Umbilical cord (tissue), 2 donors: ENCODE measurements around the gene GPS1. TPM values are rescaled to one million over a fixed set of nuclear protein-coding genes. Genes with fewer than 3 reads are reported as not detected.
A peak's percentile ranks its signal among the peaks of the same experiment; 100 is the strongest.
"Not testable (repeated sequence)": the region's sequence is repeated elsewhere in the genome, so short reads cannot be mapped to it uniquely, and the experiment has no call there.

ENCODE experiments used
- DNase-seq: peaks from one replicate; pipeline ENCODE4 v3.0.0-alpha.2; 2015; ENCODE audit warnings: low spot score
- total RNA-seq: library from RNA; depleted of rRNA; stranded (reverse); fragments of >200 nt; gene quantifications from one replicate; pipeline ENCODE4 v1.2.3, GENCODE V29; 2014; ENCODE audit warnings: low replicate concordance; ENCODE audit not compliant: insufficient read depth

Gene GPS1
- total RNA-seq, 1 donor from 2014 or later = 39.7 TPM

DNA sequence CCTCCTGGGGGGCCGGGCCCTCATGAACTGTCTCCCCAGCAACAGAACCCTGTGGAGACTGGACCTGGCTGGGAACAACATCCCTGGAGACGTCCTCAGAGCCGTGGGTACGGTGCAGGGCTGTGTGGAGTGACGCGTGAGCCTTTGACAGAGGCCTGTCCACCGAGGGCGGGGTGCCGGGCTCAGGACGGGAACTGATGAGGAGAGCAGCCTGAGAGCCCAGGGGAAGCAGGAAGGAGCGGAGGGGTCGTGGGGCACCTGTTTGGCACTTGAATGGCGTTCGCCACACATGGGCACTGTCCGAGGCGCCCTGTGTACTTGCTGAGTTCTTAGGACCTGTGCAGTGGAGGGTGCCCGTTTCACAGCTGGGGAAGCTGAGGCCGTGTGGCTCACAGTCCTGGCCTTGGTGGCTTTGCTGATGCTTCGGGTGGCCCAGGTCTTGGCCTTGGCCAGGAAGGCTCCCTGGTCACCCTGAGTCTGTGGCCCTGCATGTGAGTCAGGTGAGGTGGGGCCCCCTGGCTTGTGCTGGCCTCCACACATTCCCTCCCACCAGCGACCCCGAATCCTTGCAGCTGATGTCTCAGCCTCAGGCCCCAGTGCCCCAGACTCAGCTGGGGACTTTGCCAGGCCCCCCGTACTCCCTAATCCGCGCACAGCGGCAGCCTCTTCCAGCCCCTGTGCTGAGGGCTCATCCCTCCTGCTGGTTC, 26.1 kb upstream of the GPS1 start:
- DNase-seq = no peak

DNA sequence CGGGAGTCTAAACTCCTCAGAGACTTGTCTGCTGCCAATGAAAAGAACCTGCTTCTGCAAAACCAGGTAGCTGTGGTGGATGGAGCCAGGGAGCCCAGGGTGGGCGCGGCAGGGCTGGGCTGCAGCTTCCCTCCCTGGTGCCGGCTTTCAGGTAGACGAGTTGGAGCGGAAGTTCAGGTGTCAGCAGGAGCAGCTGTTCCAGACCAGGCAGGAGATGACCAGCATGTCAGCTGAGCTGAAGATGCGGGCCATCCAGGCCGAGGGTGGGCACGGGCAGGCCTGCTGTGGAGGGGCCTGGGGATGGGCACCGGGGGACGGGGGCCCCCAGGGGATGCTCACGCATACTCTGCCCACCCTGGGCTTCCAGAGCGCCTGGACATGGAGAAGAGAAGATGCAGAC, 23.5 kb upstream of the GPS1 start:
- DNase-seq = no peak

DNA sequence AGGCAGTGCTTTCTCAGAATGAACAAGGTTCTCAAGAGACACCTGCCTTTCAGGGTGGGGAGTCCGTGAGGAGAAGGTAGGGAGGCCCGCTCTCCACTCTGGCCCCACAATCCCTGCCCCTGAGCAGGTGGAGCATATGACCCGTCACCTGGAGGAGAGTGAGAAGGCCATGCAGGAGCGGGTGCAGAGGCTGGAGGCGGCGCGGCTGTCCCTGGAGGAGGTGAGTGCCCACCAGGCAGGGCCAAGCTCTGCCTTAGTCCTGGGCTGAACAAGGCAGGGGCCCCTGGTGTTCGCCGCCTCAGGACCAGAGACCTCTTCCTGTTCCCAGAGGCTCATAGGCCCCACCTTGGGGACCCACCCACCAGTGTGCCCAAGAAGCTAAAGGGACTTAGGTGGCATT, 22.7 kb upstream of the GPS1 start:
- DNase-seq = no peak

DNA sequence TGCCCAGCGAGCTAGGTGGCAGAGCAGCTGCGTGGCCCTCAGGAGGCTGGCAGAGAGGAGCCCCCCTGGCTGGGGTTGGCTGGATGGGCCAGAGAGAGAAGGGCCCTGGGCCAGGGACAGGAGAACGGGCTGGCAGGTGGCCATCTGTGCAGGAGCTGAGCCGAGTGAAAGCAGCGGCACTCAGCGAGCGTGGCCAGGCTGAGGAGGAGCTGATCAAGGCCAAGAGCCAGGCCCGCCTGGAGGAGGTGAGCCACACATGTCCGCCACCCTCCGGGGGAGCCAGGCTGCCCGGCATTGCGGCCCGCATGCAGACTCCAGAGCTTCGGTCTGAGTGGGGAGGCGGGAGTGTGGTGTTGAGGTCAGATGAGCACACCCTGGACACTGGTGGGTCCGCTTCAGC, 22.3 kb upstream of the GPS1 start:
- DNase-seq = no peak

DNA sequence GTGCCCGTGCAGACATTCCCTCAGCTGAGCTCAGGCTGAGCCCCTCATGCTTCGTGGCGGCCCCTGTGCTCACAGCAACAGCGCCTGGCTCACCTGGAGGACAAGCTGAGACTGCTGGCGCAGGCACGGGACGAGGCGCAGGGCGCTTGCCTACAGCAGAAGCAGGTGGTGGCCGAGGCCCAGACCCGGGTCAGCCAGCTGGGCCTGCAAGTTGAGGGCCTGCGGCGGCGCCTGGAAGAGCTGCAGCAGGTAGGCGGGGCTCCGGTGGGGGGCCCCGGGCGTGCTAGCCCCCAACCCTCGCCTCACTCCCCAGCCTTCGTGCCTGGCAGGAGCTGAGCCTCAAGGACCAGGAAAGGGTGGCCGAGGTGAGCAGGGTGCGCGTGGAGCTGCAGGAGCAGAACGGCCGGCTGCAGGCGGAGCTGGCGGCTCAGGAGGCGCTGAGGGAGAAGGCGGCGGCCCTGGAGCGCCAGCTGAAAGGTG, 21.7 kb upstream of the GPS1 start:
- DNase-seq = no peak

DNA sequence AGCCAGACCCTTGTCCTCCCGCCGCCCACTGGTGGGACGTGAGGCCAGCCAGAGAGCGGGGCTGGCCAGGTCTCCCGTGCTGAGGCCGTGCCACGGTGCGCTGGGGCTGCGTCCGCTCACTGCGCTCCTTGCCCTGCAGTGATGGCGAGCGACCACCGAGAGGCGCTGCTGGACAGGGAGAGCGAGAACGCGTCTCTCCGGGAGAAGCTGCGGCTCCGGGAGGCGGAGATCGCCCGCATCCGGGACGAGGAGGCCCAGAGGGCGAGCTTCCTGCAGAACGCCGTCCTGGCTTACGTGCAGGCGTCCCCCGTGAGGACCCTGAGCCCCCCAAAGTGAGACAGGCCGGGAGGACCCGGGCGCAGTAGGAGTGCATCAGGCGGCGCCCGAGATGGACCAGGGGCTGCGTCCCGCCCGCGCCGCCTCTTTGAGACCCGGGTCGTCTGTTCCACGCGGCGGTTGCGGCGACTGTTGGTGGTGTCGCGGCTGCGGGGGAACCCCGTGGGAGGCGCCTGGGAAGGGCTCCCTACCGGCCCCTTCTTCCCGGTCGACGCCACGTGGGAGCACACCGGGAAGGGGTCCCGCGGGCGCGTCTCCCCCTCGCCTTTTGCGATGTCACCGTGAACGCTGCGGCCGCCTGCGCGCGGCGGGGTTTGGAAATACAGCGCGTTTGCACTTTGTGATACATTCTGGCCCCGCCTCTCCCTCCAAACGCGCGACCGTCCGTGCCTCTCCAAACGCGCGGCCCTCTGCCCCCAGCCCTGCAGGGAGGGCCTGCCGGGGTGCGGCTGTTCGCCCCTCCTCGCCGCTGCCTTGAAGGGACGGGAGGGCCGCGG, 21.0 kb upstream of the GPS1 start:
- DNase-seq = peak; percentile 78

DNA sequence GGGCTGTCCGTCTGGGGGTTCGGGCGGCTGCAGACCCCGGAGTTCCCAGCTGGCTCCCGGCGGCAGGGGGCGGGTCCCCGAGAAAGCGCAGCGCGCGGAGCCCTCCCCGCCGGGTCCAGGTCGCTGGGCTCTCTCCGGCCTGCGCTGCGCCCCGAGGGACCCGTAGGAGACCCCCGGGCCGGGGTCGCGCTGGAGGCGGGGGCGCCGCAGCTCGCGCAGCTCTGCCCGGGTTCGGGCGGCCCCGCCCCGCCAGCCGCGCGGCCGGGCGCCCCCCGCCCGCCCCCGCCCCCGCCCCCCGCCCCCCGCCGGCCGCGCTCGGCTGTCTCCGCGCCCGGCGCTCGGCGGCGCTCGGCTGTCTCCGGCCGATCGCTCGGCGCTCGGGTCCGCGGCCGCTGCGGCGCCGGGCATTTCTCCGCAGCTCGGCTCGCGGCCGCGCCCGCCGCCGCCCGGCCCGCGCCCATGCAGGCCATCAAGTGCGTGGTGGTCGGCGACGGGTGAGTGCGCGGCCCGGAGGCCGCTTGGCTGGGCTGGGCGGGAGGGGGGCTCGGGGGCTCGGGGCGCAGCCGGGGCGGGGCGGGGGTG, 20.3 kb upstream of the GPS1 start, which contains the start of gene RAC3:
RAC3 (plus strand) TSS at position 376 of the 582 bp plus-strand sequence; CDS start at position 460, 84 bp downstream.
- no peak for DNase-seq

DNA sequence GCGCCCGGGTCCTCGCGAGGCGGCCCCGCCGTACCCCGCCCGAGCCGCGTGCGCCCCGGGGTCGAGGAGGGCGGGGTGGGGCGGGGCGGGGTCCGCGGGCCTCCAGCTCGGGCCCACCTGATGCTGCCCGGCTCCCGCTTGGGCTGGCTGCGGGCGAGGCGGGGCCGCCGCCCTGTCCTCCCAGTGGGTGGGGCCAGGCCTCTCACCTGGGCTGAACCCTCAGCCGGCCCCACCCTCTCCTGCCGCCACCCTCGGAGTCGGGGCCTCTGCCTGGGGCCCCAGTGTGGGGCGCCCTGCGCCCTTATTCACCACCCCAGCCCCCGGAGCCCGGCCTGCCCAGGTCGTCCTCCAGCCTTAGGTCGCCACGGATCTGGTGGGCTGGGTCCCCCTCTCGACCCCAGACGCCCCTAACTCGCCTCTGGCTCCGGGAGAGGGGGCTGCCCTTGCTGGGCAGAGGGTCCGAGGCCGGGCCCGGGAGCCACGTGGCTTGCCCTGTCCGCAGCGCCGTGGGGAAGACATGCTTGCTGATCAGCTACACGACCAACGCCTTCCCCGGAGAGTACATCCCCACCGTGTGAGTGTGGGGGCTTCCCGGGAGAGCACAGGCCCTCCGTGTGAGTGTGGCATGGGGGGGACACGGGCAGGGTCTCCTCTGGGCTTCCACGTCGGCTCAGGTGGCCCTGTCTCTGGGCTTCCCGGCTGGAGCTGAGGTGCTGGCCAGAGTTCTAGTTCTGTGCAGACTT, 19.6 kb upstream of the GPS1 start:
- no peak for DNase-seq

DNA sequence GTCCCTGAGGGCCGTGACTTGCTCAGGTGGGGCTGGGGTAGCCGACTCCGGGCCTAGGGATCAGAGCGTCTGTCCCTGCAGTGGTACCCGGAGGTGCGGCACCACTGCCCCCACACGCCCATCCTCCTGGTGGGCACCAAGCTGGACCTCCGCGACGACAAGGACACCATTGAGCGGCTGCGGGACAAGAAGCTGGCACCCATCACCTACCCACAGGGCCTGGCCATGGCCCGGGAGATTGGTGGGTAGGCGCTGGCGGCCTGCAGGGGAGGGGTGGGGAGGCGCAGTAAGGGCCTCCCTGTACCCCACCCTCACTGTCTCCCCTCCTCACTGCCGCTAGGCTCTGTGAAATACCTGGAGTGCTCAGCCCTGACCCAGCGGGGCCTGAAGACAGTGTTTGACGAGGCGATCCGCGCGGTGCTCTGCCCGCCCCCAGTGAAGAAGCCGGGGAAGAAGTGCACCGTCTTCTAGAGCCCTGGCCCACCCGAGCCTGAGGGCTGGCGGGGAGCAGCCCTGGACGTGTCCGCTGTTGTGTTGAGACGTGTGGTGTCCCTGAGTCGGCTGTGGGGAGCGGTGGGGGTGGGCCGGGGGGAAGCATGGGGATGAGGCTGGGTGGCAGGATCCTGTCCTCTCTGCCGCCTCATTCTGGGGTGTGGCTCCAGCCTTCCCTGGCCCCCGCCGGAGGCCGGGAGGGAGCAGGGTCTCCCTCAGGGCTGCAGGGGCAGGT, 18.2 kb upstream of the GPS1 start:
- no peak for DNase-seq

DNA sequence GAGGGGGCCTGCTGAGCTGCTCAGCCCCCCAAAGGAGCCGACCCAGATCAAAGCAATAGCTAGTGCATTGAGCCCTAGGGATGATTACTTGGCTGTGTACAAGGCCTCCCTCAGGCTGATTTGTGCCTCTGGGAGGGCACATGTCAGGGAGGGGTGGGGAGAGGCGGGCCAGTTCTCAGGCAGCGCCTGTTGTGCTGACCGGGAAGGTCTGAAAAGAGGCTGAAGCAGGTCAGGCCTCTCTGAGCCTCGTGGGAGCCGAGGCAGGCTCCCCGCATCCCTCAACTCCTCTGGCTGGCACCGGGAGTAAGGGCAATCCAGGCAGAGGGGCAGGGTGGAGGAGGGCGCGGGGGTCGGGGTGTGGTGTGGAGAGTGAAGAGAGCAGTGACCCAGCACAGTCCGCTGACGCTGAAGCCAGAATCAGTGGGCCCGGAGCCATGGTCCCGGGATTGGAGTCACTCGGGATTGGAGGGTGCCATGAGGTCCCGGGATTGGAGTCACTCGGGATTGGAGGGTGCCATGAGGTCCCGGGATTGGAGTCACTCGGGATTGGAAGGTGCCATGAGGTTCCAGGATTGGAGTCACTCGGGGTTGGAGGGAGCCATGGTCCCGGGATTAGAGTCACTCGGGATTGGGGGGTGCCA, 17.2 kb upstream of the GPS1 start:
- no peak for DNase-seq

DNA sequence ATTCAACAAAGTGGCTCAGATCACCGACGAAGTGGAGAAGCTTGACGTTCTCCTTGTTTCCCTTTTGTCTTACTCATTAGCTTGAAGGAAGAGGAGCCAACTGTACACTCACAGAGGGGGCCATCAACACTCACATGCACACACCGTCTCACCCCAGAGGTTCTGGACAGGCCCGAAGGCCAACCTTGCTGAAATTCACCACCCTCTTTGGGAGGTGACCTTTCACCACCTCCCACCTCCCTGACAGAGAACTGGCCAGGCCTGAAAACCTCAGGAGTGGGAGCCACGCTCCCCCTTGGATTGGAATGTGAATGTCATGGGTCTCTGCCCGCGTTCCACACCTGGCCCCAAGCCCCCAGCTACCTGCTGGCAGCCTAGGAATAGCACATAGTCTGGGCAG, 16.2 kb upstream of the GPS1 start:
- no peak for DNase-seq

DNA sequence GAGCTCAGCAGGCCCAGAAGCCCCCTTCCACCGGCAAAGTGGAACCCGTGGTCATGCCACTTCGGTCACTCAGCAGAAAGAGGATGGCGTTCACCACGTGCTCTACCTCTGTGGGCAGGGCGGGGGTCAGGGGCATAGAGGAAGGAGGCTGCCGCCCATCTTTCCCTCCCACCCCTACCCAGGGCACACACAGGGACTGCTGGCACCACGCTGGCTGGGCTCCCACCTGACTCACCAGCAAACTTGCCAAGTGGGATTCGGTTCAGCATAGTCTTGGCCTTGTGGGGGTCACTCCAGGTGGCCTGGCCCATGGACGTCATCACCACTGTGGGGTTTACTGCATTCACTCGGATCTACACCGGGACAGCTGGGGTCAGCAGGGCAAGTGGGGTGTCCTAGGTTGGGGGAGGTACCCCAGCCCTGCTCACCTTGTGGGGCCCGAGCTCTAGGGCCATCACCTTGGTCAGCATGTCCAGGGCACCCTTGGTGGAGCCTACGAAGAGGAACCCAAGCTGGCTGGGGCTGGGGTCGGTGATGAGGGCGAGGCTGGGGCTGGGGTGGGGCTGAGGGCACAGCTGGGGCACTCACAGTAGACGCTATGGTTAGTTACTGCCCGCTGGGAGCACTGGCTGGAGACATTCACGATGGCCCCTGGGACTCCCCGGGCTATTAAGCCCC, 15.6 kb upstream of the GPS1 start:
- DNase-seq = no peak

DNA sequence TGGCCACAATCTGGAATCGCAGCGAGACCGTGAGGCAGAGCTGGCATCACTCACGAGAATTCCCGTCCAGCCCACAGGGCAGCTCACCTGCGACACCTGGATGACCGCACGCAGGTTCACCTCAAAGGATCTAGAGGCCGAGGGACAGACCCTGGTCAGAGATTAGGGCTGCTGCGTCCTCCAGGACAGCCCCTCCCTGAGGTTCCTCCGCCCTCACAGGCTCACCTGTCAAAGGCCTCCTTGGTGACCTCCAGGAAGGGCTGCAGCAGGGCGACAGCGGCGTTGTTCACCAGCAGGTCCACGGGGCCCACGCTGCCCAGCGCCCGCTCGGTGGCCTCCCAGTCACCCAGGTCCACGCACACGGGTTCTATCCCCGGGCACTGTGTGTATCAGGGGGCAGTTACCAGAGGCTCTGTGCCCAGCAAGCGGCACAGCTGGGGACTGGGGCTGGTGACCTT, 15.0 kb upstream of the GPS1 start:
- no peak for DNase-seq

DNA sequence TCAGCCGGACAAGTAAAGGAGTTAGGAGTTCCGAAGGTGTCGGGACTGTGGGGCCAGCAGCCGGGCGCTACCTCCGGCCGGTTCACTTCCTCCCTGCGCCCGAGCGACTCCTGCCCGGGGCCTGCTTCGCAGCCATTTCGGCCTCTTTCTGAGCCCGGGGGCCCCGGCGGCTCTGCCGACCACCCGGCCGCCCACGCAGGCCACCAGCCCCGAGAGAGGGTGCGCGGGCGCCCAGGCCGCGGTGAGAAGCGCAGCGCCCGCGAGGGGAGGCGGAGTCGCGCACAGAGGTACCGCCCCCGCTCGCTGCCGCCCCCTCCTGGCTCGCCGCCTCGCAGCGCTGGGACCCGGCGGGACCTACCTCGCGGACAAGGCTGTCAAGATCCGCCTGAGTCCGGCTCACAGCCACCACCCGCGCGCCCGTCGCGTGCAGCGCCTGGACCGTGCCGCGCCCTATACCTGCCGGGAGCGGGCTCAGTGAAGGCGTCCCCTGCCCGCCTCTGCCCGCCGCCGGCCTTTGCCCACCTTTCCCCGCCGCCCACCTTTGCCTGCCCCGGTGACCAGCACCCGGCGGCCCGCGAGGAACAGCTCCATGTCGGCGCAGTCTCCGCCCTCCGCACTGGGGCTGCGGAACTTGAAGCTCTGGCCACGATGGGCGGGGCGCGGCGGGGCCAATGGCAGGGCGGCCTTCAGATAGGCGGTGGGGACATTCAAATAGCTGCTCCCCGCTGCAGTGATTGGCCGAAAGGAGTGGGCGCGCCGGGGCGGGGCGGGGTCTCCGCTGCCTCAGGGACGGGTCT, 14.4 kb upstream of the GPS1 start, which contains the start of gene DCXR:
DCXR (minus strand) TSS at position 606 of the 797 bp plus-strand sequence; CDS start at position 591, 15 bp downstream.
- peak; percentile 98 for DNase-seq

DNA sequence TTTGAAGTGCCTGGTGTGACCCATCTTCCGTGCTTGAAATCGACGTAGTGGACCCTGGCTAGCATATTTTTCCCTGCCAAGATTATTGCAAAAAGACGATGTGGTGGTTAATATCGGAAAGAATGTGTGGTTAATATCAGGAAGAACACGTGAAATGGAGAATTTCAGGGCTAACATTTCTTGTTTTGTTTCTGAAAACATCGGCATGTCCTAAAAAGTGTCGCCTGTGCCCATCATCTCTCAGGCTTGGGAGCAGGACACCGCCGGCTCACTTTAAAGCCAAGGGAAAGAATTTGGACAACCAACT, 13.9 kb upstream of the GPS1 start:
- DNase-seq = no peak

DNA sequence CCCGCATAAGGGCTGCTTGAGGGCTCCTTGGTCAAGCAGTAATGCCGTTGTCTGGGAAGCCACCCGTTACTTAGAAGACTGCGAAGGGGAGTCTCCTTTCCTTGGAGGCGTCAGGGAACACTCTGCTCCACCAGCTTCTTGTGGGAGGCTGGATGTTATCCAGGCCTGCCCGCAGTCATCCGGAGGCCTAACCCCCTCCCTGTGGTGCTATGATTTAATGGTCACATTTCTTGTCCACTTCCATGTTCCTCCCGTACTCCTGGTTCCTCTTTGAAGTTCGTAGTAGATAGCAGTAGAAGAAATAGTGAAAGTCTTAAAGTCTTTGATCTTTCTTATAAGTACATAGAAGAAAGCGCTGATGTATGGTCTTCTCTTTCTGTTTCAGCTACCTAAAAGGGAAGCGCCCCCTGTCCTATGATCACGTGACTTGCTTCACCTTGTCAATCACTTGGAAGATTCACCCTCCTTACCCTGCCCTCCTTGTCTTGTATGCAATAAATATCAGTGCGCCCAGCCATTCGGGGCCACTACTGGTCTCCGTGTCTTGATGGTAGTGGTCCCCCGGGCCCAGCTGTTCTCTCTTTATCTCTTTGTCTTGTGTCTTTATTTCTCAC, 12.8 kb upstream of the GPS1 start:
- not testable (repeated sequence) for DNase-seq

DNA sequence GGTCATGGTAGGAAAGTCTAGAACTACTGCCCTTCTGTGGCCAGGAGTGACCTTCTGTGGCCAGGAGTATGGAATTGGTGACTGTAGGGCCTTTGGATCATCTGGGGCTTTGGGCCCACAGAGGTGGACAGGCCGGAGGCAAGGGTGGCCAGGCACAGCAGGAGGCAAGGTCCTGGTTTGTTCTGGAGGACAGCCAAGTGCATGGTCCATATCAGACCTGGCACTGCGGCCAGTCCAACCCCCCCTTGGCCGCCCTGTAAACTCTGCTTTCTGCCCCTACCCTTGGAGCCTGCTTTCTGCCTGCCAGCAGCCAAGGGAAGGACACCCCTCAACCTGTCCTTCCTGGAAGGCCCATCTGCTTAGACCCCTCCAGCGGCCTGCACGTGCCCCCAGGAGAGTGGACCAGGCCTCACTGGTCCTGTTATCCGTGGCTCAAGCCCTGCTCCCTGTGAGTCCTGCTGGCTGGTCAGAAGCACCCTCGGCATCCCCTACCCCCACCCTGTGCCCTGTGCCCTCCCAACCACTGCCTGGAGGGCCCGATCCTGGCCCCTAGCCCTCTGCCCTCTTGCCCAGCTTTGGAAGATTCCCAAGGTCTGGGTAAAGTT, 11.9 kb upstream of the GPS1 start:
- DNase-seq = no peak

DNA sequence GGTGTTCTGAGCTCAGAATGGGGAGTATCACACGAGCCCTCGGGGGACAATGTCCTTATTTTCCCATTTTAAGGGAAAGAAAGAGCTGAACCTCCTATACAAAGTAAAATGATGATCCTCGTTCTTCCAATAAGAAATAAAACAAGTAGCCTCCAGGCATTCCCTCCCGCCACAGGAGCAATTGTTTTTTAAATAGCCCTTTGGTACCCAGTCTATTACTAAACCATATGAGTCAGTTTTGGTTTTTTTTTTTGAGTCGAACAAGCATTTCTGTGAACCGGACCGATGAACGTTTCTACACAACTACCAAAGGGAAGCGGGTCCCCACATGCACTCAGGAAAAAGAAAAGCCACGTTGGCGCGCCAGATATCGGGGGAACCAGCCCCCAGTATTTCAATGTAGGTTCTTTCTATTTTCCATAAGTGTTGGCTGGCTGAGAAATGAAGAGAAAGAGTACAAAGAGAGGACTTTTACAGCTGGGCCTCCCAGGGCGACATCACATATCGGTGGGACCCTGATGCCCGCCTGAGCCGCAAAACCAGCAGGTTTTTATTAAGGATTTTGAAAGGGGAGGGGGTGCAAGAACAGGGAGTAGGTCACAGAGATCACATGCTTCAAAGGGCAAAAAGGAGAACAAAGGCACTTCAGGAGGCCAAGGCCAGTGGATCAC, 10.4 kb upstream of the GPS1 start:
- DNase-seq = no peak
